ENCODE measurements around the gene TROAP. TPM values are rescaled to one million over a fixed set of nuclear protein-coding genes. Genes with fewer than 3 reads are reported as not detected.
"Not testable (repeated sequence)": the region's sequence is repeated elsewhere in the genome, so short reads cannot be mapped to it uniquely, and the experiment has no call there.

TROAP gene
- polyA plus RNA-seq, 4 donors, result 14.6 to 38.3 (median 25.5) TPM

- no peak for DNase-seq (ENCODE audit: low read depth in 4 of 4, low spot score in 2 of 4)
Observed at GRCh38 chr12:49362077-49362476, 39.0 kb downstream of the TROAP start.

GRCh38 chr12:49364989-49365388 is 41.9 kb downstream of the TROAP start:
- no peak for DNase-seq (ENCODE audit: low read depth in 4 of 4, low spot score in 2 of 4)

GRCh38 chr12:49365542-49365941 is 42.5 kb downstream of the TROAP start:
- DNase-seq (ENCODE audit: low read depth in 4 of 4, low spot score in 2 of 4), result no peak

GRCh38 chr12:49366096-49366651 is 43.1 kb downstream of the TROAP start:
- DNase-seq (ENCODE audit: low read depth in 4 of 4, low spot score in 2 of 4), result no peak

- peak in 3 of 4 donors; percentile 85 to 91 (median 91) for DNase-seq (ENCODE audit: low read depth in 4 of 4, low spot score in 2 of 4)
Observed at GRCh38 chr12:49366652-49367380, 43.8 kb downstream of the TROAP start.

GRCh38 chr12:49367381-49368239 is 44.6 kb downstream of the TROAP start, which contains the start of gene SPATS2:
Gene SPATS2, plus strand, starts transcription at chr12:49367462. Its CDS starts 93,551 bp downstream, at chr12:49461013.
- DNase-seq (ENCODE audit: low read depth in 4 of 4, low spot score in 2 of 4), result no peak

GRCh38 chr12:49368240-49368600 is 45.2 kb downstream of the TROAP start:
- no peak for DNase-seq (ENCODE audit: low read depth in 4 of 4, low spot score in 2 of 4)

GRCh38 chr12:49369411-49370145 is 46.5 kb downstream of the TROAP start:
- peak in 1 of 4 donors; percentile 19 for DNase-seq (ENCODE audit: low read depth in 4 of 4, low spot score in 2 of 4)

GRCh38 chr12:49370539-49370938 is 47.5 kb downstream of the TROAP start:
- DNase-seq (ENCODE audit: low read depth in 4 of 4, low spot score in 2 of 4), result no peak

GRCh38 chr12:49375406-49375805 is 52.4 kb downstream of the TROAP start:
- DNase-seq (ENCODE audit: low read depth in 4 of 4, low spot score in 2 of 4), result no peak

GRCh38 chr12:49377386-49377785 is 54.3 kb downstream of the TROAP start:
- no peak for DNase-seq (ENCODE audit: low read depth in 4 of 4, low spot score in 2 of 4)

- DNase-seq (ENCODE audit: low read depth in 4 of 4, low spot score in 2 of 4), result not testable (repeated sequence)
Observed at GRCh38 chr12:49380184-49380583, 57.1 kb downstream of the TROAP start.

Other genes with a start within 250 kb of the TROAP start
- under 1 TPM; 0.30 to 0.55 (median 0.50) TPM for gene DHH, start 228.5 kb upstream of the TROAP start, polyA plus RNA-seq (ENCODE audit: insufficient read length in 4 of 4)
- 100 to 1,000 TPM in 1 of 4 donors, 10 to 100 TPM in 3; 57.2 to 103 (median 73.3) TPM for gene LMBR1L, start 212.4 kb upstream of the TROAP start, polyA plus RNA-seq (ENCODE audit: insufficient read length in 4 of 4)
- gene TUBA1B, start 191.9 kb upstream of the TROAP start, polyA plus RNA-seq (ENCODE audit: insufficient read length in 4 of 4), result 1,000 to 10,000 TPM in 3 of 4 donors, 100 to 1,000 TPM in 1; 921 to 1,230 (median 1,081) TPM
- 100 to 1,000 TPM; 357 to 552 (median 456) TPM for gene TUBA1A, start 134.2 kb upstream of the TROAP start, polyA plus RNA-seq (ENCODE audit: insufficient read length in 4 of 4)
- 100 to 1,000 TPM in 3 of 4 donors, 10 to 100 TPM in 1; 95.6 to 152 (median 142) TPM for gene TUBA1C, start 58.2 kb upstream of the TROAP start, polyA plus RNA-seq (ENCODE audit: insufficient read length in 4 of 4)
- under 1 TPM in 2 of 4 donors, not detected in 2; 0.59 to 0.99 TPM for gene PRPH, start 28.1 kb upstream of the TROAP start, polyA plus RNA-seq (ENCODE audit: insufficient read length in 4 of 4)
- 1 to 10 TPM; 1.1 to 2.7 (median 1.8) TPM for gene C1QL4, start 13.9 kb downstream of the TROAP start, polyA plus RNA-seq (ENCODE audit: insufficient read length in 4 of 4)
- 10 to 100 TPM; 18.4 to 26.8 (median 20.1) TPM for gene DNAJC22, start 23.6 kb downstream of the TROAP start, polyA plus RNA-seq (ENCODE audit: insufficient read length in 4 of 4)
- 10 to 100 TPM; 41.3 to 55.7 (median 48.3) TPM for gene SPATS2, start 44.2 kb downstream of the TROAP start, polyA plus RNA-seq (ENCODE audit: insufficient read length in 4 of 4)
- 1 to 10 TPM; 3.9 to 7.6 (median 6.9) TPM for gene KCNH3, start 215.8 kb downstream of the TROAP start, polyA plus RNA-seq (ENCODE audit: insufficient read length in 4 of 4)
- gene MCRS1, start 244.9 kb downstream of the TROAP start, polyA plus RNA-seq (ENCODE audit: insufficient read length in 4 of 4), result 10 to 100 TPM; 65.3 to 85.6 (median 72.2) TPM